Activated CD8-positive, alpha-beta T cell treated with anti-CD3 and anti-CD28 coated beads for 36 hours (primary cell): Measurements from ENCODE around the gene RTBDN. TPM values are rescaled to one million over a fixed set of nuclear protein-coding genes. Genes with fewer than 3 reads are reported as not detected.

ENCODE experiments used
- ATAC-seq: fragments of 200-7000 bp; cut with Tn5 transposase; one replicate; pipeline ENCODE4 v1.10.0; 2021; ENCODE audit warnings: mild to moderate bottlenecking, moderate library complexity
- CTCF ChIA-PET: fragments of 350-600 bp; sonication (Branson Sonifier 250); formaldehyde crosslinking; loops from one replicate; lab custom pipeline; 2021; ENCODE audit warnings: antibody characterized with exemption; lab: Charles Lee
- POLR2A ChIA-PET: fragments of 350-600 bp; sonication (Branson Sonifier 250); formaldehyde crosslinking; loops from one replicate; lab custom pipeline; 2021; ENCODE audit warnings: antibody characterized with exemption; lab: Charles Lee
- DNase-seq: peaks from one replicate; pipeline ENCODE4 v3.0.0-alpha.2; 2020
- H3K27ac Mint-ChIP-seq: one replicate; pipeline ENCODE4 v1.8.0; 2021; ENCODE audit warnings: mild to moderate bottlenecking, mixed read lengths
- H3K27me3 Mint-ChIP-seq: one replicate; pipeline ENCODE4 v1.8.0; 2021; ENCODE audit warnings: mixed read lengths
- H3K36me3 Mint-ChIP-seq: one replicate; pipeline ENCODE4 v1.8.0; 2021; ENCODE audit warnings: low read depth, mixed read lengths
- H3K4me1 Mint-ChIP-seq: one replicate; pipeline ENCODE4 v1.8.0; 2021; ENCODE audit warnings: low read depth, mixed read lengths
- H3K4me3 Mint-ChIP-seq: one replicate; pipeline ENCODE4 v1.8.0; 2021; ENCODE audit warnings: mild to moderate bottlenecking, moderate library complexity, mixed read lengths
- H3K9me3 Mint-ChIP-seq: one replicate; pipeline ENCODE4 v1.8.0; 2021; ENCODE audit warnings: mixed read lengths
- CTCF ChIP-seq: fragments of 200-600 bp; IDR thresholded peaks from one replicate; pipeline ENCODE4 v1.8.0; 2022; ENCODE audit warnings: antibody characterized with exemption, mild to moderate bottlenecking
- intact Hi-C: fragments of 100-400 bp; cut with micrococcal nuclease; formaldehyde crosslinking; loops from one replicate; pipeline ENCODE4 v1.10.0; 2022
- total RNA-seq, 2 experiments: library from RNA; stranded (reverse); gene quantifications; one replicate each; pipeline ENCODE4 v1.2.3, GENCODE V29; 2021

The RTBDN gene
- total RNA-seq, 2 experiments from 2014 or later, result not detected

GRCh38 chr19:12865746-12866415, 31.5 kb upstream of the RTBDN start:
- CTCF ChIA-PET, result interaction anchor here (0.8 to 5.7 kb wide), 3 partner anchors 18 to 108 kb away, joined by 3 to 38 read pairs (median 3); no protein-coding TSS in a partner anchor
- intact Hi-C loops, result no loop called here

GRCh38 chr19:12864721-12865715, 30.6 kb upstream of the RTBDN start:
- Mint-ChIP-seq H3K4me3 (no peak overlapping the region), H3K4me1 (peaks cover 3% of the 10 kb centered on the region), H3K27ac (no peak overlapping the region), H3K9me3 (no peaks in the 10 kb centered on the region), H3K36me3 (no peaks in the 10 kb centered on the region), H3K27me3 (no peaks in the 10 kb centered on the region)
- ChIA-PET POLR2A (interaction anchor here (0.7 to 1.8 kb wide), 3 partner anchors 8 to 168 kb away, joined by 3 to 6 read pairs (median 4); no protein-coding TSS in a partner anchor), CTCF (interaction anchor here (0.8 to 5.7 kb wide), 5 partner anchors 18 to 108 kb away, joined by 3 to 38 read pairs (median 3); no protein-coding TSS in a partner anchor)
- no peak for TF ChIP-seq CTCF
- DNase-seq, result no peak
- no peak for ATAC-seq
- intact Hi-C loops, result no loop called here

More at GRCh38 chr19:12865746-12866415, 31.5 kb upstream of the RTBDN start:
- no peak for ATAC-seq
- no peak overlapping the region for H3K27ac Mint-ChIP-seq
- H3K4me3 Mint-ChIP-seq, result no peak overlapping the region
- no peaks in the 10 kb centered on the region for H3K27me3 Mint-ChIP-seq
- H3K4me1 Mint-ChIP-seq, result peaks cover 3% of the 10 kb centered on the region
- H3K36me3 Mint-ChIP-seq, result no peaks in the 10 kb centered on the region
- no peaks in the 10 kb centered on the region for H3K9me3 Mint-ChIP-seq
- TF ChIP-seq CTCF, result no peak
- POLR2A ChIA-PET, result no interaction called here
- no peak for DNase-seq

- DNase-seq, result no peak
- CTCF ChIA-PET, result interaction anchor here (0.9 to 5.7 kb wide), 5 partner anchors 17 to 230 kb away, joined by 3 to 38 read pairs (median 4); no protein-coding TSS in a partner anchor
- H3K27me3 Mint-ChIP-seq, result no peaks in the 10 kb centered on the region
Measured at GRCh38 chr19:12864143-12864542, 29.8 kb upstream of the RTBDN start.

GRCh38 chr19:12859546-12859945, 25.2 kb upstream of the RTBDN start:
- Mint-ChIP-seq H3K36me3 (no peaks in the 10 kb centered on the region), H3K27ac (no peak overlapping the region), H3K27me3 (no peaks in the 10 kb centered on the region), H3K4me1 (no peaks in the 10 kb centered on the region), H3K9me3 (peaks cover 5% of the 10 kb centered on the region), H3K4me3 (no peak overlapping the region)
- no peak for DNase-seq
- CTCF ChIA-PET, result interaction anchor here (2.5 kb wide), 1 partner anchor 12 kb away, joined by 14 read pairs; no protein-coding TSS in a partner anchor
- intact Hi-C loops, result no loop called here
- ATAC-seq, result no peak
- POLR2A ChIA-PET, result no interaction called here
- no peak for TF ChIP-seq CTCF

More at GRCh38 chr19:12864143-12864542, 29.8 kb upstream of the RTBDN start:
- H3K36me3 Mint-ChIP-seq, result no peaks in the 10 kb centered on the region
- intact Hi-C loops, result no loop called here
- ATAC-seq, result no peak
- TF ChIP-seq CTCF, result no peak
- H3K4me3 Mint-ChIP-seq, result no peak overlapping the region
- no peaks in the 10 kb centered on the region for H3K9me3 Mint-ChIP-seq
- no peak overlapping the region for H3K27ac Mint-ChIP-seq
- POLR2A ChIA-PET, result interaction anchor here (0.7 to 1.8 kb wide), 2 partner anchors 9 to 18 kb away, joined by 4 to 6 read pairs; no protein-coding TSS in a partner anchor
- H3K4me1 Mint-ChIP-seq, result peaks cover 3% of the 10 kb centered on the region
